Caco-2 (cell line): ENCODE results near the gene PLSCR1. TPM values are rescaled to one million over a fixed set of nuclear protein-coding genes. Genes with fewer than 3 reads are reported as not detected.

ENCODE experiments used
- Bru-seq: library from RNA; stranded (reverse); fragments of 400-500 nt; gene quantifications from one replicate; lab custom pipeline; 2021; lab: Mats Ljungman, UMichigan
- BruChase-seq, 2 experiments: library from RNA; stranded (reverse); fragments of 400-500 nt; gene quantifications; one replicate each; lab custom pipeline; 2021; lab: Mats Ljungman, UMichigan
- BruUV-seq: library from RNA; stranded (reverse); fragments of 400-500 nt; replicated peaks from 2 replicates; lab custom pipeline; 2021; lab: Mats Ljungman, UMichigan
- CTCF ChIA-PET: fragments of 300-600 bp; sonication (Branson Sonifier 250); formaldehyde crosslinking; loops from one replicate; lab custom pipeline; 2022; ENCODE audit warnings: antibody characterized with exemption; lab: Charles Lee
- POLR2A ChIA-PET: fragments of 300-600 bp; sonication (Branson Sonifier 250); formaldehyde crosslinking; loops from one replicate; lab custom pipeline; 2022; ENCODE audit warnings: antibody characterized with exemption; lab: Charles Lee
- DNase-seq, 2 experiments: peaks; one replicate each; pipeline versions ENCODE4 v3.0.0 to v3.0.0-alpha.2; 2020 to 2022
- H3K27me3 ChIP-seq: replicated peaks from 2 replicates; pipeline ENCODE4 v1.6.0; 2011; ENCODE audit warnings: low read length; ENCODE audit not compliant: control insufficient read depth, insufficient read depth
- H3K36me3 ChIP-seq: 2 replicates; pipeline ENCODE4 v1.5.1; 2011; ENCODE audit warnings: low read length; ENCODE audit not compliant: control insufficient read depth, insufficient read depth
- H3K4me1 ChIP-seq: fragments of 250-450 bp; sonication (Bioruptor Pico); 2 replicates; pipeline ENCODE4 v1.5.1; 2020; ENCODE audit warnings: mild to moderate bottlenecking
- H3K4me3 ChIP-seq: 2 replicates; pipeline ENCODE4 v1.5.1; 2011; ENCODE audit warnings: low read depth, mild to moderate bottlenecking, control low read depth, low read length
- H3K9me3 ChIP-seq: fragments of 250-450 bp; sonication (Bioruptor Pico); 2 replicates; pipeline ENCODE4 v1.5.1; 2020; ENCODE audit warnings: mild to moderate bottlenecking, moderate library complexity
- H3K27ac Mint-ChIP-seq: one replicate; pipeline ENCODE4 v1.8.0; 2022; ENCODE audit warnings: mixed read lengths; ENCODE audit not compliant: unreplicated experiment
- H3K27me3 Mint-ChIP-seq: one replicate; pipeline ENCODE4 v1.8.0; 2022; ENCODE audit warnings: mixed read lengths; ENCODE audit not compliant: insufficient read depth, unreplicated experiment
- H3K36me3 Mint-ChIP-seq: one replicate; pipeline ENCODE4 v1.8.0; 2022; ENCODE audit warnings: mild to moderate bottlenecking, mixed read lengths; ENCODE audit not compliant: insufficient read depth, unreplicated experiment
- H3K4me1 Mint-ChIP-seq: one replicate; pipeline ENCODE4 v1.8.0; 2022; ENCODE audit warnings: low read depth, mixed read lengths; ENCODE audit not compliant: unreplicated experiment
- H3K4me3 Mint-ChIP-seq: one replicate; pipeline ENCODE4 v1.8.0; 2022; ENCODE audit warnings: mild to moderate bottlenecking, moderate library complexity, mixed read lengths; ENCODE audit not compliant: unreplicated experiment
- H3K9me3 Mint-ChIP-seq: one replicate; pipeline ENCODE4 v1.8.0; 2022; ENCODE audit warnings: mixed read lengths; ENCODE audit not compliant: unreplicated experiment
- CTCF ChIP-seq, 2 experiments: fragments of 200-600 bp in 1 of 2; IDR thresholded peaks; 1 replicate in 1 of 2; 2 replicates in 1 of 2; pipeline versions ENCODE4 v1.5.1 to v1.8.0; 2011 to 2022; ENCODE audit warnings: antibody characterized with exemption in 1 of 2, control low read depth in 1 of 2, inconsistent platforms in 1 of 2, low read depth in 1 of 2, low read length in 1 of 2, mild to moderate bottlenecking in 1 of 2, moderate library complexity in 1 of 2; ENCODE audit not compliant: insufficient read depth in 1 of 2, severe bottlenecking in 1 of 2, unreplicated experiment in 1 of 2
- intact Hi-C: fragments of 100-400 bp; cut with micrococcal nuclease; formaldehyde crosslinking; loops from one replicate; pipeline ENCODE4 v1.10.0; 2022; ENCODE audit not compliant: unreplicated experiment
- long read RNA-seq: library from polyadenylated mRNA; stranded (forward); transcript quantifications from one replicate; pipeline ENCODE4 v2.0.0, GENCODE V29; 2022
- total RNA-seq: library from RNA; stranded (reverse); gene quantifications from 2 replicates; pipeline ENCODE4 v1.2.3, GENCODE V29; 2022

The PLSCR1 gene
- total RNA-seq (112 and 116 TPM in 2 replicates), Bru-seq, nascent RNA (percentile 96 among the genes with signal in this experiment), BruChase-seq, experiment 1, labeled RNA remaining after a 2-hour chase (percentile 89 among the genes with signal in this experiment), BruChase-seq, experiment 2, labeled RNA remaining after a 6-hour chase (percentile 89 among the genes with signal in this experiment)
- long read RNA-seq, transcript PLSCR1-201 (9 exons, 2,233 nt) = major isoform, 118 of 198 reads
- long read RNA-seq, transcript PLSCR1-214 (8 exons, 1,443 nt) = minor isoform, 33 of 198 reads
- long read RNA-seq, transcript PLSCR1-219 (6 exons, 817 nt) = minor isoform, 6 of 198 reads
- long read RNA-seq, partial matches to known transcripts = 16 of 198 reads
- long read RNA-seq, other reads (novel, unspliced or antisense) = 16 of 198 reads

GRCh38 chr3:146544002-146544928 is at the start of gene PLSCR1:
Gene PLSCR1, minus strand, starts transcription at chr3:146544607. Its CDS starts 8,055 bp downstream, at chr3:146536552.
- POLR2A ChIA-PET = interaction anchor here (0.5 to 1.1 kb wide), 6 partner anchors 10 to 234 kb away, joined by 3 to 8 read pairs (median 4); no protein-coding TSS in a partner anchor

GRCh38 chr3:146593776-146594175 is 49.4 kb upstream of the PLSCR1 start:
- Histone ChIP-seq H3K27me3 (no peaks in the 10 kb centered on the region), H3K9me3 (no peaks in the 10 kb centered on the region), H3K4me3 (no peak overlapping the region), H3K4me1 (no peaks in the 10 kb centered on the region), H3K36me3 (no peaks in the 10 kb centered on the region)
- Mint-ChIP-seq H3K9me3 (no peaks in the 10 kb centered on the region), H3K4me1 (no peaks in the 10 kb centered on the region), H3K4me3 (no peak overlapping the region), H3K27ac (no peak overlapping the region), H3K27me3 (no peaks in the 10 kb centered on the region), H3K36me3 (no peaks in the 10 kb centered on the region)
- CTCF ChIA-PET = no interaction called here
- DNase-seq = no peak
- no TSS peak for BruUV-seq
- no peak for TF ChIP-seq CTCF (IDR thresholded peaks at IDR 0.05; ENCODE audit: insufficient read depth in 1 of 2, low read depth in 1 of 2, low read length in 1 of 2, severe bottlenecking in 1 of 2, unreplicated experiment in 1 of 2)
- intact Hi-C loops = no loop called here
- POLR2A ChIA-PET = no interaction called here

More at GRCh38 chr3:146544002-146544928, at the start of gene PLSCR1:
- H3K4me3 ChIP-seq = peak within 1 kb of the TSS; percentile 65
- H3K4me1 ChIP-seq = 0 out of 2 replicates have a peak, but pooled peaks cover 8% of the 10 kb centered on the region
- TF ChIP-seq CTCF (IDR thresholded peaks at IDR 0.05; ENCODE audit: insufficient read depth in 1 of 2, low read depth in 1 of 2, low read length in 1 of 2, severe bottlenecking in 1 of 2, unreplicated experiment in 1 of 2) = no peak
- Mint-ChIP-seq H3K36me3 (peaks cover 12% of the 10 kb centered on the region), H3K4me1 (peaks cover 25% of the 10 kb centered on the region), H3K27ac (peak within 1 kb of the TSS; percentile 97), H3K4me3 (peak within 1 kb of the TSS; percentile 91), H3K9me3 (no peaks in the 10 kb centered on the region), H3K27me3 (no peaks in the 10 kb centered on the region)
- no peaks in the 10 kb centered on the region for H3K9me3 ChIP-seq
- H3K27me3 ChIP-seq = no peaks in the 10 kb centered on the region
- CTCF ChIA-PET = interaction anchor here (1.0 to 1.2 kb wide), 2 partner anchors 33 to 355 kb away, joined by 5 to 6 read pairs; no protein-coding TSS in a partner anchor
- intact Hi-C loops = loop anchor here (1.0 to 5.0 kb wide), 3 partner anchors 33 to 382 kb away; partner anchors contain the start of gene PLOD2
- no TSS peak for BruUV-seq
- peak; percentile 91 to 96 for DNase-seq
- no peaks in the 10 kb centered on the region for H3K36me3 ChIP-seq

GRCh38 chr3:146590521-146590920 is 46.1 kb upstream of the PLSCR1 start:
- H3K4me3 ChIP-seq = no peak overlapping the region
- CTCF ChIA-PET = no interaction called here
- intact Hi-C loops = loop anchor here (1.0 kb wide), 1 partner anchor 50 kb away; no protein-coding TSS in a partner anchor

More at GRCh38 chr3:146590521-146590920, 46.1 kb upstream of the PLSCR1 start:
- Mint-ChIP-seq H3K9me3 (no peaks in the 10 kb centered on the region), H3K4me1 (no peaks in the 10 kb centered on the region), H3K36me3 (no peaks in the 10 kb centered on the region), H3K4me3 (no peak overlapping the region), H3K27ac (no peak overlapping the region), H3K27me3 (no peaks in the 10 kb centered on the region)
- Histone ChIP-seq H3K27me3 (no peaks in the 10 kb centered on the region), H3K9me3 (no peaks in the 10 kb centered on the region), H3K4me1 (no peaks in the 10 kb centered on the region), H3K36me3 (no peaks in the 10 kb centered on the region)
- no TSS peak for BruUV-seq
- TF ChIP-seq CTCF (IDR thresholded peaks at IDR 0.05; ENCODE audit: insufficient read depth in 1 of 2, low read depth in 1 of 2, low read length in 1 of 2, severe bottlenecking in 1 of 2, unreplicated experiment in 1 of 2) = no peak
- DNase-seq = no peak
- POLR2A ChIA-PET = no interaction called here
